Activated CD8-positive, alpha-beta memory T cell treated with anti-CD3 and anti-CD28 coated beads for 1 hour (primary cell): Measurements from ENCODE around the gene ULK4.

Source experiments
- DNase-seq, 2 donors: peaks; one replicate each; pipeline ENCODE4 v3.0.0-alpha.2; 2020; ENCODE audit warnings: low read depth in 1 of 2; ENCODE audit errors: extremely low read depth in 1 of 2

The ULK4 gene

DNA sequence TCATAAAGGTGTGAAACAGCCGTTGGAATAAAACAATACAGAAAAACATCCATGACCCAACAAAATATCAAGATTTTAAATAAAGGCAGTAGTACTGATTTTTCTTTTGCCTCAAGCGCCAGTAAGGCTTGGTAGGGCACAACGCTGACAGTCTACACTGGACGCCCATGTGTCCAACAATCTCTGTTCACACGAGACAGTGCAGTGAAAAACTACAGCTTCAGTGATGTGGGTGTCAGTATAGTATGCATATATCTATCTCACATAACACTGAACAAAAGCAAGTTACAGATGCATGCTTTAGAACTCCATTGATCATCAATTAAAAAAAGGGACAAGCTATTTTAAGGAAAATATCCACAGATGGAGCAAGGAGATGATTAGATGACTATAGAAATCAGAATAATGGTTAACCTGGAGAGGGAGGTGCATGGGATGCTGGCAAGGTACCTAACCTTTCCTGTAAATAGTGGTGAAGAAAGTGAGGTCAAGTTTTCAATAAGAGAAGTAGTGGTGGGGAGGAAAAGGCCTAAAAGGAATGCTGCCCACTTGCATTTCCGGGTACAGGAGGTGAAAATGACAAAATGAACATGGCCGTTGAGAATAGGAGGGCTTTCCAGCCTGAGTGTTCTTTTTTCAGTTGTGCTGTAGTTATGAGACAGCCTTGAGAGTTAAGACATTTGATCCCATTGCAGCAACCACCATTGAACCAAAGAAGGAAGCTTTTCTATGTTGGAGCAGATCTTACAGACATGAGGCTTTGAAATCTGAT is 719.9 kb downstream of the ULK4 start:
- DNase-seq: no peak

DNA sequence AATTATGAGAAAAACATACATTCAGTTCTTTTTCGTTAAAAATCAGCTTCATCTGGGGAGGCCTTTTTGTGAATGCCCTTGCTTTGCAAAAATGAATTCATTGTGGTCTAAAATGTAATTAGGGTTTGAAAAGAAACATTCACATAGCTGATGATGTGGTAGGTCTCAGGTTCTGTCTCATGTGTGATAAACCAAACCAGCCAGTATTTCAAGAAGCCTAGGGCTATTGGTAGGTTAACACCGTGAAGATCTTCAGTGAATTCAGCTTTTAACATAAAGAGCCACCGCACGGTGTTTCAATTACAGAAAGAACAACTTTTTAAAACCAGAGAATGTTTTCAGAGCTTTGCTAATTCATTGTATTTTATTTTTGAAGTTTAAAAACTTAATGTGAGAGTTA is 720.7 kb downstream of the ULK4 start:
- DNase-seq: no peak

DNA sequence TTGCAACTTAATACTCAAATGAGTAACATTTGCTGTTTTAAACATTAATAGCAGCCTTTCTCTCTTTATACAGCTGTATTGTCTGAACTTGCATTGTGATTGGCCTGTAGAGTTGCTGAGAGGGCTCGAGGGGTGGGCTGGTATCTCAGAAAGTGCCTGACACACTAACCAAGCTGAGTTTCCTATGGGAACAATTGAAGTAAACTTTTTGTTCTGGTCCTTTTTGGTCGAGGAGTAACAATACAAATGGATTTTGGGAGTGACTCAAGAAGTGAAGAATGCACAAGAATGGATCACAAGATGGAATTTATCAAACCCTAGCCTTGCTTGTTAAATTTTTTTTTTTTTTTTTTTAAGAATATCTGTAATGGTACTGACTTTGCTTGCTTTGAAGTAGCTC is 722.3 kb downstream of the ULK4 start:
- DNase-seq: no peak

DNA sequence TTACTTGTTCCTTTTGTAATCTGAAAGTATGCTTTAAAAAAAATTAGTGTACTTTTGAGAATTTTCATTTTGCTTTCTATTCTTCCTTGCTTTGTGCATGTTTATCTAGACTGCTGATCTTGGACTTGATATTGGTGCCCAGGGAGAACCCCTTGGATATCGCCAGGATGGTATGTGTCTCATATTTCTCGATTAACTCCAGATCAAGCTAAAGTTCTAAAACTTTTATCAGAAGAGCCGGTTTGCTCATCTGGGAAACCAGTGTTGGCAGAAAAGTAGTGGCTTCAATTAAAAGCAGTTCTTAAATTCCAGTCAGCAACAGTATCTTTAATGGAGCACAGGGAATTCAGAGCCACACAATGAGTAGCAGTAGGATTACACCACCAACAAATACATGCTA is 724.0 kb downstream of the ULK4 start:
- DNase-seq: no peak

DNA sequence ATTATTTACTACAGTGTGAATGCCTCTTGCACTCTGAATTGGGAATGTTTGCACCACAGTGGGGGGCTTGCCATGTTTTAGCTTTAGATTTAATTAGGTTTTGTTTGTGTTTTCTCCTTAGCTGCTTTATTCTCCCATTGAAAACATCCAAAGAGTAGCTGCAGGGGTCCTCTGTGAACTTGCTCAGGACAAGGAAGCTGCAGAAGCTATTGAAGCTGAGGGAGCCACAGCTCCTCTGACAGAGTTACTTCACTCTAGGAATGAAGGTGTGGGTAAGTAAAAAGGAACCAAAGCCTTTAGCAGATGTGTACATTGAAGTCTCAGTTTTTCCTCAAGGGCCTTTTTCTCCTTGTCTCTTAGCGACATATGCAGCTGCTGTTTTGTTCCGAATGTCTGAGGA is 725.7 kb downstream of the ULK4 start:
- DNase-seq: no peak

DNA sequence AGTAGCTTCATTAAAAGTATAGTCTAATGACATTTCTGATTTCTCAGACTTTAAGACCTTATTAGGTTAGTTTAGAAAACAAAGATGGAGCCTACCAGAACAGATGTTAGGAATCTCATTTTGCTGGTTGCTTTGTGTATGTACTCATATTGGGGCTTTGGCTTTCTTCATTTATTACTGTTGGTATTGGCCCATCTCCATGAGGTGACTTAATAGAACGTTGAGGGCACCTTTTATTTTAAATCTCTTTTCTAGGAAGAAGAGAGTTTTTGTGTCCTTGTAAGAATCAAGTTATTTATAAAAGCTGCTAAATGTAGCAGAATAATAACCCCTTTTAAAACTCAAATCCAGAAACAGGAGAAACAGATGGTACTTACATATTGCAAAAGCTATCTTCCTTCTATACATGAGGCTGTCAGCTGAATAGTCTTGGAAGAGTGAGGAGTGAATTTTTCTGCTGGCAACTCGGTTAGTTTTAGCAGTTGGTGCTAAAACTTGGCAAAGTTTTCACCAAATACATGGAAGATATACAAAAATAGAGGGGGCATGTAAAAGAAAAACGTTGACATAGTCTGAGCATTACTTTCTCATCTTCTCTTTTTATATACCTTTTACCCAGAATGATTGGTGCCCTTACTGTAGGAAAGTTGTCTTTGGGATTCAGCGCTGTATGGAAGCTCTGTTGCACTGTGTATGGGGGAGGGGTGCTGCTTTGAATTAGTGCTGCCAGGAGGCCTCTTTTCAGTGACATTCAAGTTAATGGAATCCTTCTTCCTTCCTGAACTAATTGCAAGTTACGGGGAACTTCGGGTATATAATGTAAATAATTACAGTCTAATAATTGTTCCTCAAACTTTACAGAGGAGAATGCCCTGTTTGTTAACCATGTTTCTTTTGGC is 726.8 kb downstream of the ULK4 start:
- no peak for DNase-seq

DNA sequence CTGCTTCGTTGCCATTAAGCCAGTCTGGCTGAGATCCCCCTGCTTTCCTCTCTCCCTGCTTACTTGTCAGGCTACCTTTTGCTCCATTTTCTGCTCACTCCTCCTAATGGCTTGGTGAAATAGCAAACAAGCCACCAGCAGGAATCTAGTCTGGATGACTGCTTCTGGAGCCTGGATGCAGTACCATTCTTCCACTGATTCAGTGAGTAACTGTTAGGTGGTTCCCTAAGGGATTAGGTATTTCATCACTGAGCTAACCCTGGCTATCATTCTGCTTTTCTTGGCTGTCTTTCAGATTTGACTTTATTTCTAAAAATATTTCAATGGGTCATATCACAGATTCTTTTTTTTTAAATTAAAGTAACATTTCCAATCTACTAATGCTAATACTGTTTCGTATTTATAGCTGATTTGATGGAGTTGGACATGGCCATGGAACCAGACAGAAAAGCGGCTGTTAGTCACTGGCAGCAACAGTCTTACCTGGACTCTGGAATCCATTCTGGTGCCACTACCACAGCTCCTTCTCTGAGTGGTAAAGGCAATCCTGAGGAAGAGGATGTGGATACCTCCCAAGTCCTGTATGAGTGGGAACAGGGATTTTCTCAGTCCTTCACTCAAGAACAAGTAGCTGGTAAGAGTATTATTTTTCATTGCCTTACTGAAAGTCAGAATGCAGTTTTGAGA is 737.6 kb downstream of the ULK4 start:
- DNase-seq: no peak

DNA sequence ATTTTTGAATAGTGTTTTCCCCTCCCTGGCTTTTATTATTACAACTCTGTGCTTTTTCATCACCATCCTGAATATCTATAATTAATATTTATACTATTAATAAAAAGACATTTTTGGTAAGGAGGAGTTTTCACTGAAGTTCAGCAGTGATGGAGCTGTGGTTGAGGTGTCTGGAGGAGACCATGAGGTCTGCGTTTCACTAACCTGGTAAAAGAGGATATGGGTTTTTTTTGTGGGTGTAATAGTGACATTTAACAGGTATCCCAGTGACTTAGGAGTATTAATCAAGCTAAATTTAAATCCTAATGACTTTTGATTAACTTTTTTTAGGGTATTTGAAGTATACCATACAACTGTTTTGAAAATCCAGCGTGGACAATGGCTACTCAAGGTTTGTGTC is 738.2 kb downstream of the ULK4 start:
- no peak for DNase-seq

DNA sequence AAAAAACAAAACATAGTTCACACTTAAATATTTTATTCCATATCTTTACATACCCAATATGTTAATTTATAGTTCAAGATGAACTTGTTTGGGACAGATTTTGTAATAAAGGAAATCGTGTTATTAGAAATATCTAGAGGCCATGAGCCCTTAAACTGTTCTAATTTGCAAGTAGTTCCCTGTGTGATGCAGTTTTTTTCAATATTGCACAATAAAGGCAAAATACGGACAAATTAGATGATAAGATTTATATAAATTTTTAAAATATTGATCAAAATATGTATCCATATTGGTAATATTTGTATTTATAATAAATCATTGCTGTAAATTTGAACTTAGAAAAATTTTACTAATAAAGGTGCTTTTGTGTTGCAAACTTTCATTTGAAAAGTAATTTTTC is 738.8 kb downstream of the ULK4 start:
- no peak for DNase-seq

DNA sequence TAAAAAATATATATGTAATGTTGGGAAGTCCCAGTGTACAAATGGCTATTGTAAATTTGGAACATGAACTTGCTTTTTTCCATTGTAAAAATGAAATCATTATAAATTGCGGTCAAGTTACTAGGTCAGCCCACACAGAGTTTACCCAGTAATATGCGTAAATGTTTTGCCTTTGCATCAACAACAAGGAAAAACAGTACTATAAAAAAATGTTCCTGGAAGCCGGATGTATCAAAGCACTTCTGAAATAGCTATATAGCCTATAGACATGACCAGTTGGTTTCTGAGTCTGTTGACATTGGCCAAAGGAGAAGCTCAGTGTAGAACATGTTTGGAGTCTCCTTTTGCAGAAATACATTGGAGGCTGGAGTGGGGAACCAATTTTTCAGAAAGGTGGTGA is 739.4 kb downstream of the ULK4 start:
- no peak for DNase-seq

DNA sequence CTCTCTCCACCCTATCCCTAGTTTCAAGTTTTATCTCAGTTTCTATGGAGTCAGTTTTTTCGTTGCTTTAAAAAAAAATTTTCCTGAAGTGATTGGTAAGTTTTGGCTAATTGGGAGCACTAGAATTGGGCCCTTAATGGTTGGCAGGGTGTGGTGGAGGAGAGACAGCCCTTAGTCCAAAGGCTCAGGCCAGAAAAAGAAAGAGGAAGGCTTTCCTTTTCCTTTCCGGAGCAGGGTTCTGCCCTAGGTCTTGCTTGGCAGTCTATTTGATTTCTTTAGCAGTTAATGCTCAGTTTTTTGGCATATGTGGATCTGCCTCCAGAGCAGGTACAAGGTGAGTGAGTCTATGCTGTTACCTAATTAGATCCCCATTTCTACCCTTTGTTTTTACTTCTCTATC is 739.9 kb downstream of the ULK4 start:
- no peak for DNase-seq

DNA sequence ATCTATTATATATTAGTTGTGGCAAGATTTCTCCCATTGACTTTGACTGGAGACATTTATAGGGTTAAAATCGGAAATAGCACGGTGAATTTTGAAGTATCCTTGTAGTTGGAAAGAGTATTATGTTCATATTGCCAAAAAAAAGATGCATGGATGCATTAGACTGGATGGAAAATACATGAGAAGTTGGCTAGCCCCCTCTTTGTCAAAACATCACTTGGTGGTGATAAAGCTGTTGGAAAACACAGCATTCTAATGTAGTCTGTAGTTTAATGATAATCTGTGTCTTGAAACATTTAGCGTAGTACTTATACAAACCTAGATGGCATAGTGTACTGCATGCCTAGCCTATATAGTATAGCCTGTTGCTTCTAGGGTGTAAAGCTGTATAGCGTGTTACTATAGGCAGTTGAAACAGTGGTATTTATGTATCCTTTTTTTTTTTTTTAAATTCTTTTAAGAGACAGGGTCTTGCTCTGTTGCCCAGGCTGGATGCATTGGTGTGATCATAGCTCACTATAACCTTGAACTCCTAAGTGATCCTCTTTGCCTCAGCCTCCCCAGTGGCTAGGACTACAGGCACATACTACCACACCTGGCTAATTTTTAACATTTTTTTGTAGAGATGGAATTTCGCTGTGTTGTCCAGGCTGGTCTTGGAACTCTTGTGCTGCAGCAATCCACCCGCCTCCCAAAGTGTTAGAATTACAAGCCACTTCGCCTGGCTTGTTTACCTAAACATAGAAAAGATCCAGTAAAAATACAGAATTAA is 740.8 kb downstream of the ULK4 start:
- no peak for DNase-seq

DNA sequence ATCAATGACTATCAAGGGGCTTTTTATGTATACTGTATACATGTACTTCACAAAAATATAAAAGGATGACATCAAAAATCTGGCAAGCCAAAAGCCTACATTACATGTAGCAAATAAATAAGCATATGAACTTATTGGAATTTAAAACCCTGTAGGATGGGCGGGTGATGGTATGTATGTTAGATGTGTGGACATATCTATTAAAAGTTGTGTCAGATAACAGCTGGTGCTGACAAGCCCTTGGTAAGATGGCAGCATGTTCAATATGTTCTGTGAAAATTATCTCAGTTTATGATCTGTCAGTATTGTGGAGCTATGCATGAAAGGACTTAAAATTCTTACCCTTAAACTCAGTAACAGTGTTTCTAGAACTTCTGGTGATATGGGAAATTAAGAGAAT is 742.5 kb downstream of the ULK4 start:
- no peak for DNase-seq

DNA sequence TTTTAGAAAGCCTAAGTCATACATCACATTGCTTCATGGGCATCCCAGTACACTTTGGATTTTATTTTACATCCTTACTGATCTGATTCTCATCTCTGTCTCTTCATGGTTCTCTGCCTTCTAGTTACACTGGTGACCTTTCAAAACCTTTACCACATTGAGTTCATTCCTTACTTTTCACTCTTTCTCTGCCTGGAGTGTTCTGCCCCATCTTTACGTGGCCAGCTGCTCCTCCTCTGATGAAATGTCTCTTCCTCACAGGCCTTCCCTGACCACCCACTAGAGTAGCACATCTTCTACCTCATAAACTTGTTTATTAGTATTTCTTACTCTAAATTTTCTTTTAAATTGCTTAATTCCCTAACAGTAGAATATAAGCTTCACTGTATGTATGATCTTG is 744.9 kb downstream of the ULK4 start:
- DNase-seq: no peak

DNA sequence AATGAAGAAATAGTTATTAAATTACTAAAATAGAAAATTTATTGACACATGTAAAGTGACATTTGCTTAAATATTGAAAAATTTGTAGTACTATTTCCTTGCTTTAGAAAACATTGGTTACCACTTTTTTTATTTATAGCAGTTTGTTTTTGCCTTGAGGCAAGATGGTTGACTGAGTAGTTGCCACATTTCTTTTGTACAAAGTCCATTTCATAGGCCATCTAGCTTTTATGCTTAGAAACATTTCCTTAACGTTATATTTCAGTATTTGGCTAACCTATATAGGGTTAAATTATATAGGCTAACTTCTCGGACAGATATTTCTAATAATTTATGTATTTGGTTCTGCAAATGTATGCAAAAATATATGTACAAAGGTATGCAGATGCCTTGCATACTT is 745.5 kb downstream of the ULK4 start:
- DNase-seq: no peak

DNA sequence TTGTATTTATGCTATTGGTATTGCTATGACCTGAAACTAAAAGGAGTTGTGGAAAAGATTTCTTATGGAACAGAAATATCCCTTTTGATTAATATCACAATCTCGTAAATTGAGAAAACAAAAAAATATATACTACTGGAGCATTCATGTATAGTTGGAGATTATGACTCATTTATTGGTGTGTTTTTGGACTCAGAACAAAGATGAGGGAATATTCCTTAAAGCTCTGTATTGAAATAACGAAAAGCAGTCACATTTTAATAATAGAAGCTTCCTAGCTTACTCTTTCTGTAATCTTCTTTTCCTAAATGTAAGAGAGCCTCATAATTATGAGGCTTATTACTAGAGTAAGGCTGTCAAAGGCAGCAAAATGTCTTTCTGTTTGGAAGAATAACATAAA is 748.3 kb downstream of the ULK4 start:
- no peak for DNase-seq

DNA sequence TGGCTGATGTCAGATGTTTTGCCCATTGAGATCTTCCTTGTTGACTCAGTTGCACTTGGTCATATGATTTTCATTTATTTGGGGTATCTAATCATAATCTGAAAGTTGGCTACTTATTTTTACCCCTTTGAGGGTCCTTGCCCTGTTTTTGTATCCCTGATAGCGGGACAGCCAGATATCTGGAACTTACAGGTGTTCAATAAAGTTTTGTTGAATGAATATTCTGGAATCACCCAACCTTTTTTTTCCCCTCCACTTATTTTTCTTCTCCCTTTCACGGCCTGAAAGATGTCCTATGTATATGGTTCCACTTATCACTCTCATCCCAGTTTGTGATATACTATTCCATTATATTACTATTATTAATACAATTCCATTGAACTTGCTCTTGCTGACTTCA is 749.8 kb downstream of the ULK4 start:
- no peak for DNase-seq

DNA sequence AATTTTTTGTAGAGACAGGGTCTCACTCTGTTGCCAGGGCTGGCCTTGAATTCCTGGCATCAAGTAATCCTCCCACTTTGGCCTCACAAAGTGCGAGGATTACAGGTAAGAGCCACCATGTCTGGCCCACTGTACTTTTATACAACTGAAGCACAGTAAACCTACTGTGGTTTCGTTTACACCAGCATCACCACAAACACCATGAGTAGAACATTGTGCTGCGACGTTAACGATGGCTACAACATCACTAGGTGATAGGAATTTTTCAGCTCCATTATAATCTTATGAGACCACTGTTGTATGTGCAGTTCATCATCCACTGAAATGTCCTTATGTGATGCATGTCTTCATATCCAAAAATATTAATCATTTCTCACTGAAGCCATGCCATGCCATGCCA is 750.9 kb downstream of the ULK4 start:
- DNase-seq: no peak

DNA sequence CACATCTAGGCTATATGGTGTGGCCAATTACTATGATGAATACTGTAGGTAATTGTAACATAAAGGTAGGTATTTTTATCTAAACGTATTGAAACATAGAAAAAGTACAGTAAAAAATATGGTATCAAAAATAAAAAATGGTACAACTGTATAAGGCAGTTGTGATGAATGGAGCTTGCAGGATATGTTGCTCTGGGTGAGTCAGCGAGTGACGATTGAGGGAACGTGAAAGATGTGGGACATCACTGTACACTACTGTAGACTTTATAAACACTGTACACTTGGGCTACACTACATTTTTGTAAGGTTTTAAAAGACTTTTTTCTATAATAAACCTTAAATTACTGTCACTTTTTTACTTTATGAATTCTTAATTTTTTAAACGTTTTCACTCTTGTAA is 752.3 kb downstream of the ULK4 start:
- DNase-seq: no peak

DNA sequence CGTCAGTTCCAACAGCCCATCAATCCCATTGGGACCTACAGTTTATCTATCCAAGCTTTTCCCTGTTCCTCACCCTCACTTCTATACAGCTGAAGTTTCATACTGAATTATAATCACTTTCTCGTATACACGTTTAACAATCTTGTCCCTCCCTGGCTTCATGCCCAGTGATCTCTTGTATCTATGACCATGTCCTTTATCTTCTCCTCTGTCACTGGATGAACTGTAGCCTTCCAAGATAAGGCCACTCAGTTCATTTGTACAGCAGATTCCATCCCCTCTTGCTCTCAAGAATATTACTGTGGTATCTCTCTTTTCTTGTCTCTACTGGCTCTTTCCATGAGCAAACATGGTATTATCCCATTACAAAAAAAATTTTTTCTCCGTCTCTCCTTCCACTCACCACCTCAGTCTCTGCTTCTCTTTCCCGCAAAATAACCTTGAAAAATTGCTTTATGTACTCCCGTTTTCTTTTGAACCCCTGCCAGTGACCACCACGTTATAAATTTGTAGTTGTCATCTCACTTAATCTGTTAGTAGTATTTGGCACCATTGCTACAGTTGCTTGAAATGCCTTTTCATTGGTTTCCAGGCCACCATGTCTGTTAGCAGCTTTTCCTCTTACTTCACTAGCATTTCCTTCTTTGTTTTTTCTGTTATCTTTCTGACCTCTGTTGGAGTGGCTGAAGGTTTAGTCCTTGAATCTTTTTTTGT is 753.2 kb downstream of the ULK4 start:
- DNase-seq: no peak
